Stimulated activated naive B cell treated with anti-CD40 and anti-IgM and Interleukin-4, amounts not matched to agents 10 μg/mL and 1 μg/mL and 100 μg/mL, for 72 hours (primary cell): ENCODE measurements around the gene SBK2.
"Not testable (repeated sequence)": the region's sequence is repeated elsewhere in the genome, so short reads cannot be mapped to it uniquely, and the experiment has no call there.

Experiments used
- ATAC-seq, 2 donors: fragments of 150-1000 bp; cut with Tn5 transposase; replicated peaks; 2 replicates each; pipeline ENCODE4 v1.10.0; 2021; ENCODE audit warnings: moderate library complexity in 1 of 2
- DNase-seq: peaks from one replicate; pipeline ENCODE4 v3.0.0; 2021
- H3K27ac Mint-ChIP-seq: one replicate; pipeline ENCODE4 v1.8.0; 2022; ENCODE audit warnings: mild to moderate bottlenecking, mixed read lengths
- H3K27me3 Mint-ChIP-seq, 2 donors: one replicate each; pipeline ENCODE4 v1.8.0; 2022; ENCODE audit warnings: mixed read lengths in 2 of 2
- H3K36me3 Mint-ChIP-seq, 2 donors: one replicate each; pipeline ENCODE4 v1.8.0; 2022; ENCODE audit warnings: mixed read lengths in 2 of 2, mild to moderate bottlenecking in 1 of 2
- H3K4me1 Mint-ChIP-seq, 2 donors: one replicate each; pipeline ENCODE4 v1.8.0; 2022; ENCODE audit warnings: mixed read lengths in 2 of 2, mild to moderate bottlenecking in 1 of 2
- H3K4me3 Mint-ChIP-seq, 2 donors: one replicate each; pipeline ENCODE4 v1.8.0; 2022; ENCODE audit warnings: mild to moderate bottlenecking in 2 of 2, mixed read lengths in 2 of 2, moderate library complexity in 1 of 2
- H3K9me3 Mint-ChIP-seq, 2 donors: one replicate each; pipeline ENCODE4 v1.8.0; 2022; ENCODE audit warnings: mixed read lengths in 2 of 2, mild to moderate bottlenecking in 1 of 2

The SBK2 gene

GRCh38 chr19:55535965-55536350 lies 975 bp downstream of the SBK2 start:
- ATAC-seq (no peak), DNase-seq (no peak)
- peaks cover 0 to 2% of the 10 kb centered on the region in 2 donors for H3K4me1 Mint-ChIP-seq
- H3K27ac Mint-ChIP-seq = no peak overlapping the region
- H3K9me3 Mint-ChIP-seq = no peaks in the 10 kb centered on the region
- H3K36me3 Mint-ChIP-seq = no peaks in the 10 kb centered on the region
- H3K27me3 Mint-ChIP-seq = peaks cover 0 to 4% of the 10 kb centered on the region in 2 donors
- no peak overlapping the region for H3K4me3 Mint-ChIP-seq

DNA sequence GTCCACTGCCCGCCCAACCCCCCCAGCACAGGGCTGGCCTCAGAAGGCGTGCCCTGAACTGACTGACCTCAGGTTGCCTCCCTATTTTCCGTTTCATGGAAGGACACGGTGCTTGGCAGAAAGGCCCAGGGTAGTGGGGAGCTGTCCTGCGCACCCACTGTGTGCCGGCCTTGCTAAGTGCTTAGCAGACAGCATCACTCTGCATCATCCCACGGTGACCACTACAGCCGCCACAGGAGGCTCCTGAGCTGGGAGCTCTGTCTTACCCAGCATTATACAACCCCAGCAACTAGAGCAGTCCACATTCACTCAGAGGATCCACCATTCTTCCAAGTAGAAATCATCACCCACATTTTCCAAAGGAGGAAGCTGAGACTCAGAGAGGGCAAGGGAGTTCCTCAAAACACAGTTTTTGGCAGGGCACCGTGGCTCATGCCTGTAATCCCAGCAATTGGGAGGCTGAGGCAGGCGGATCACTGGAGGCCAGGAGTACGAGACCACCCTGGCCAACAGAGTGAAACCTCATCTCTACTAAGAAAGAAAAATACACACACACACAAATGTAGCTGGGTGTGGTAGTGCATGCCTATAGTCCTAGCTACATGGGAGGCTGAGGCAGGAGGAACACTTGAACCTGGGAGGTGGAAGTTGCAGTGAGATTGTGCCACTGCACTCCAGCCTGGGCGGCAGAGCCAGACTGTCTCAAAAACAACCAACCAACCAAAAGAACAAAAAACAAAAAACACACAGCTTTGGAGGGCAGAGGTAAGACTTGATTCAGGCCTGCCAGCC lies 1.6 kb downstream of the SBK2 start:
- no peaks in the 10 kb centered on the region for H3K36me3 Mint-ChIP-seq
- peaks cover 0 to 4% of the 10 kb centered on the region in 2 donors for H3K27me3 Mint-ChIP-seq
- ATAC-seq = no peak
- no peak overlapping the region for H3K4me3 Mint-ChIP-seq
- H3K27ac Mint-ChIP-seq = peak overlapping the region; percentile 5
- H3K9me3 Mint-ChIP-seq = no peaks in the 10 kb centered on the region
- H3K4me1 Mint-ChIP-seq = peaks cover 0 to 2% of the 10 kb centered on the region in 2 donors
- no peak for DNase-seq

GRCh38 chr19:55534280-55534679 lies 2.7 kb downstream of the SBK2 start:
- DNase-seq, H3K9me3 Mint-ChIP-seq, H3K4me3 Mint-ChIP-seq, H3K36me3 Mint-ChIP-seq, H3K27me3 Mint-ChIP-seq, H3K27ac Mint-ChIP-seq, ATAC-seq, H3K4me1 Mint-ChIP-seq: not testable (repeated sequence)

DNA sequence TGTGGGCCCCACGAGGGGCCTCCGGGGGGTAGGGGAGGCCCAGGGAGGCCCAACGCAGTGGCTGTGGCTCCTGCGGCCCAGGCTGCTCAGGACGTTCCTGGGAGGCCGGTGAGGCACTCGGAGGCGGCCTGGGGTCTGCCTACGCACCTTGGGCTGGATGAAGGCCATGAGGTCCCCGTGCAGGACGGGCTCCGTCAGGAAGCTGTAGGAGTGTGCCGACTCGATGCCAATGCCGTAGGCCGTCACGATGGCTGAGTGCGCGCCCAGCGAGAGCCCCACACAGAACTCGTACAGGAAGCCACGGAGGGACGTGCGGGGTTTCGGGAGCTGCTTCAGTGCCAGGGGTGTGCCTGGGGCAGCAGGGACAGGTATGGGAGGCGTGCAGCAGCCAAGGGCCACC lies 5.9 kb downstream of the SBK2 start:
- H3K27me3 Mint-ChIP-seq = peaks cover 4% of the 10 kb centered on the region in 2 donors
- no peak for DNase-seq
- no peak for ATAC-seq

GRCh38 chr19:55529636-55530234 lies 7.2 kb downstream of the SBK2 start:
- Mint-ChIP-seq H3K9me3 (no peaks in the 10 kb centered on the region), H3K27me3 (peaks cover 9 to 13% of the 10 kb centered on the region in 2 donors), H3K4me3 (no peak overlapping the region), H3K4me1 (peaks cover 0 to 2% of the 10 kb centered on the region in 2 donors), H3K36me3 (no peaks in the 10 kb centered on the region), H3K27ac (no peak overlapping the region)
- DNase-seq (no peak), ATAC-seq (no peak)

More for the DNA sequence above, 5.9 kb downstream of the SBK2 start:
- no peak overlapping the region for H3K27ac Mint-ChIP-seq
- H3K36me3 Mint-ChIP-seq = no peaks in the 10 kb centered on the region
- H3K4me3 Mint-ChIP-seq = no peak overlapping the region
- H3K4me1 Mint-ChIP-seq = peaks cover 0 to 2% of the 10 kb centered on the region in 2 donors
- no peaks in the 10 kb centered on the region for H3K9me3 Mint-ChIP-seq

DNA sequence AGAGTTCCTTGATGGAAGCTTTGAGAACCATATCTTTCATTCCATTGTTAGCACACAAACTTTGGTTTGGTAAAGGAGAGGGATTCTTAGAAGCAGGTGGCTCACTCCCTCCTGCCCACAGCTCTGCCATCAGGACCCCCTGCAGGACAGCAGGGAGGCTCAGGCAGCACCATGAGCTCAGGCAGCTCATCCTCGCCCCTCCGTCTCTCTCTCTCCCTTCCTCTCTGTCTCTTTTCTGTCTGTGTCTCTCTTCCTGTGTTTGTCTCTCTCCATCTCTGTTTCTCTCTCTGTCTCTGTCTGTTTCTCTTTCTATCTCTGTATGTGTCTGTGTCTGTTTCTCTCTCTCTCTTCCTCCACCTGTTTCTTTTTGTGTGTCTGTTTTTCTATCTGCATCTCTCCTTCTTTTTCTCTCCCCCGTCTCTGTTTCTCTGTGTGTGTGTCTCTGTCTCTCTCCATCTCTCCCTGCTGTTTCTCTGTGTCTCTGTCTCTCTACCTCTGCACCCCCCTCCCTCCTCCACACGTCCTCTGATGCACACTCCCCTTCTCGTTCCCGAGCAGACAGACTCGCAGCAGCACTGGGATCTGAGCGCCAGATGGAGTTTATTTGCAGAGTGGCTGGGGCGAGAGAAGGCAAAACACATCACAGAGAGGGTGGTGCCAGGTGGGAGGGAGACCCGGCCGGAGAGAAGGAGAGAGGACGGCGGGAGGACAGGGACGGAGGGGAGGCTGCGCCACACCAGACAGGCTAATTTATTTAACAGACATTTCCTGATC lies 8.7 kb downstream of the SBK2 start:
- H3K27ac Mint-ChIP-seq = no peak overlapping the region
- H3K27me3 Mint-ChIP-seq = peaks cover 8 to 18% of the 10 kb centered on the region in 2 donors
- no peak overlapping the region for H3K4me3 Mint-ChIP-seq
- no peaks in the 10 kb centered on the region for H3K9me3 Mint-ChIP-seq
- ATAC-seq (no peak), DNase-seq (no peak)
- H3K36me3 Mint-ChIP-seq = no peaks in the 10 kb centered on the region
- H3K4me1 Mint-ChIP-seq = no peaks in the 10 kb centered on the region

DNA sequence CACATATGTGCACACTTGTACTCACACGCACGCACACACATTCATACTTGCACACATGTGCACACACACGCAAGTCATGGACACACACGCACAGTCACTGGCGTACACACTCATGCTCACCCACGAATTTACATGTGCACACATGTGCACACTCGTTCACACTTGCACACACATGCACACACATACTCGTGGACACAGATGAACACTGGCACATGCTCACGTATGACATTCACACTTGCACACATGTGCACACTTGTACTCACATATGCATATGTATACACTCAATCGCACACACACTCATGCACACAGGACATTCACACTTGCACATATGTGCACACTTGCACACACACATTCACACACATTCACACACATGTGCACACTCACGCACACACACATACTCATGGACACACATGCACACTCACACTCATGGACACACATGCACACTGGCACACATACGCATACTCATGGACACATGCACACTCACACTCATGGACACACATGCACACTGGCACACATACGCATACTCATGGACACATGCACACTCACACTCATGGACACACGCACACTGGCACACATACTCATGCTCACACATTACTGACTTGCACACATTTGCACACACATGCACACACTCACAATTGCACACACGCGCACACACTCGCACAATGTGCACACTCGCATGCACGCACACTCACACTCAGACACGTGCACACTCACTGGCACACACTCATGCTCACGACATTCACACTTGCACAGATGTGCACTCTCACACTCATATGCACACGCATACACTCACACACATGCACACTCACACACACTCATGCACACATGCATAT lies 9.5 kb downstream of the SBK2 start:
- Mint-ChIP-seq H3K27ac (no peak overlapping the region), H3K4me1 (no peaks in the 10 kb centered on the region), H3K36me3 (no peaks in the 10 kb centered on the region), H3K27me3 (peaks cover 8 to 18% of the 10 kb centered on the region in 2 donors), H3K9me3 (no peaks in the 10 kb centered on the region), H3K4me3 (no peak overlapping the region)
- no peak for DNase-seq
- no peak for ATAC-seq

- no peak for DNase-seq
- Mint-ChIP-seq H3K36me3 (no peaks in the 10 kb centered on the region), H3K27me3 (peaks cover 12 to 18% of the 10 kb centered on the region in 2 donors), H3K27ac (no peak overlapping the region), H3K9me3 (no peaks in the 10 kb centered on the region), H3K4me1 (no peaks in the 10 kb centered on the region), H3K4me3 (no peak overlapping the region)
- peak; percentile 33 to 36 for ATAC-seq
Observed at GRCh38 chr19:55526216-55527196, 10.4 kb downstream of the SBK2 start.

- H3K27me3 Mint-ChIP-seq = peaks cover 12 to 18% of the 10 kb centered on the region in 2 donors
- H3K9me3 Mint-ChIP-seq = no peaks in the 10 kb centered on the region
- no peak overlapping the region for H3K27ac Mint-ChIP-seq
- H3K36me3 Mint-ChIP-seq = no peaks in the 10 kb centered on the region
- H3K4me3 Mint-ChIP-seq = no peak overlapping the region
- DNase-seq (no peak), ATAC-seq (no peak)
- H3K4me1 Mint-ChIP-seq = no peaks in the 10 kb centered on the region
Observed at GRCh38 chr19:55525289-55526101, 11.4 kb downstream of the SBK2 start.

DNA sequence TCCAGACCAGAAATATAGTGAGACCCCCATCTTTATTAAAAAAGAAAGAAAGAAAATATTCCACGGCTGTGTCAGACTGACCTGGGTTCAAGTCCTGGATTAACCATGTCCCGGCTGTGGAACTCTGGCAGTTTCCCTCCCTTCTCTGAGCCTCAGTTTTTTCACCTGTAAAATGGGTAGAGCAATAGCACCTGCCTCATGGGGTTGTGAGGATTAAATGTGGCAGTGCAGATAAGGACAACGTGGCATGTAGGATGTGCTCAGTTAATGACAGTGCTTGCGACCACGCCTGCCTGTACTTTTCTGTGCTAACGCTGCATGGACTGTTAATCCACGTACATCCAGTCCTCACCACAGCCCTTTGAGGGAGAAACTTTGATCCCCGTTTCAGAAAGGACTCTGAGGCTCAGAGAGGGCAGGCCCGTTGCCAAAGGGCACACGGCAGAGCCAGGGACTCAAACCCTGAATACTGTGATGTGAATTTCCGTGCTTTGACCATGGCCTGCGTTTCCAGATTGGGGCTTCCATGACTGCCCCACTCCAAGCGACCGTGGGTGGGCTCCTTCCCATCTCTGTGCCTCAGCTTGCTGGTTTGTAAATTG lies 16.1 kb downstream of the SBK2 start:
- Mint-ChIP-seq H3K4me3 (no peak overlapping the region), H3K9me3 (no peaks in the 10 kb centered on the region), H3K27me3 (peaks cover 12 to 14% of the 10 kb centered on the region in 2 donors), H3K4me1 (peaks cover 3 to 9% of the 10 kb centered on the region in 2 donors), H3K36me3 (no peaks in the 10 kb centered on the region), H3K27ac (no peak overlapping the region)
- DNase-seq = no peak
- no peak for ATAC-seq

DNA sequence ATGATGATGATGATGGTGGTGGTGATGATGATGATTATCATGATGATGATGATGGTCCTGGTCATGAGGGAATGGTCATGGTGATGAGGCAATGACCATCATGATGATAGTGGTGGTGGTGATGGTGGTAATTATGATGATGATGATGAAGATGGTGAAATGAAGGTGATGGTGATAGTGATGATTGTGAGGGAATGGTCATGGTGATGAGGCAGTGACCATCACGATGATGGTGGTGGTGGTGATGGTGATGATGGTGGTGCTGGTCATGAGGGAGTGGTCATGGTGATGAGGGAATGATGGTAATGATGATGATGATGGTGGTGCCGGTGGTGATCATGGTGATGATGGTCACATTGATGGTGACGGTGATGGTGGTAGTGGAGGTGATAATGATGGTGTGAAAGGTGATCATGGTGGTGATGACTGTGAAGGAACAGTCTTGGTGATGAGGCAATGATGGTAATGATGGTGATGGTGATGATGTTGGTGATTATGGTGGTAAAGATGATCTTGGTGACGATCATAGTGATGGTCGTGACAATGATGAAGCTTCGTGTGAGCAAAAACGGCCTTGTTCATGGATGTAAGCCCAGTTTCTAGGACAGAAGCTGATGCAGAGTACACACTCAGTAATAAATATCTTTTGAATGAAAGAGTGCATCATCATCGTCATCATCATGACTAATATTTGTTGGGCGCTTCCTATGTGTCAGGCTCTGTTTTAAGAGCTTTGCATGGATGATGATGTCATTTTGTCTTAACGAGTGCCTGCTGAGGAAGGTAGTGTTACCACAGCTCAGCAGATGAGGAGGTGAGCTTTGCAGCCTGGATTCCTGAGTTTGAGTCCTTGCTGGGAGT lies 17.3 kb downstream of the SBK2 start:
- H3K27ac Mint-ChIP-seq = no peak overlapping the region
- H3K36me3 Mint-ChIP-seq = no peaks in the 10 kb centered on the region
- no peaks in the 10 kb centered on the region for H3K9me3 Mint-ChIP-seq
- no peak for ATAC-seq
- peaks cover 3 to 9% of the 10 kb centered on the region in 2 donors for H3K4me1 Mint-ChIP-seq
- H3K27me3 Mint-ChIP-seq = peaks cover 4 to 7% of the 10 kb centered on the region in 2 donors
- DNase-seq = no peak
- H3K4me3 Mint-ChIP-seq = no peak overlapping the region
